Effector CD8-positive, alpha-beta T cell (primary cell): ENCODE results near the gene CBX8.

ENCODE experiments used
- DNase-seq: peaks from one replicate; lab custom pipeline; 2025; lab: John Stamatoyannopoulos, UW

Gene CBX8

GRCh38 chr17:79804856-79805696 is 8.2 kb upstream of the CBX8 start:
- no peak for DNase-seq

GRCh38 chr17:79803997-79804855 is 7.3 kb upstream of the CBX8 start:
- DNase-seq = no peak

GRCh38 chr17:79803421-79803996 is 6.6 kb upstream of the CBX8 start:
- no peak for DNase-seq

- DNase-seq = no peak
Observed at GRCh38 chr17:79802736-79803420, 6.0 kb upstream of the CBX8 start.

GRCh38 chr17:79802039-79802735 is 5.3 kb upstream of the CBX8 start:
- no peak for DNase-seq

- DNase-seq = no peak
Observed at GRCh38 chr17:79801156-79802038, 4.5 kb upstream of the CBX8 start.

- no peak for DNase-seq
Observed at GRCh38 chr17:79800325-79801155, 3.7 kb upstream of the CBX8 start.

GRCh38 chr17:79799538-79800324 is 2.9 kb upstream of the CBX8 start:
- DNase-seq = no peak

- no peak for DNase-seq
Observed at GRCh38 chr17:79799174-79799537, 2.3 kb upstream of the CBX8 start.

GRCh38 chr17:79798299-79799173 is 1.7 kb upstream of the CBX8 start:
- DNase-seq = no peak

GRCh38 chr17:79797492-79798298 is 818 bp upstream of the CBX8 start:
- peak; percentile 50 for DNase-seq

GRCh38 chr17:79796444-79796762 is 474 bp downstream of the CBX8 start:
- DNase-seq = no peak

- DNase-seq = no peak
Observed at GRCh38 chr17:79795795-79796443, 958 bp downstream of the CBX8 start.

GRCh38 chr17:79794659-79795511 is 2.0 kb downstream of the CBX8 start:
- DNase-seq = no peak

GRCh38 chr17:79793924-79794304 is 3.0 kb downstream of the CBX8 start:
- no peak for DNase-seq
